ENCODE results near the gene TACR1.

TACR1 gene

DNA sequence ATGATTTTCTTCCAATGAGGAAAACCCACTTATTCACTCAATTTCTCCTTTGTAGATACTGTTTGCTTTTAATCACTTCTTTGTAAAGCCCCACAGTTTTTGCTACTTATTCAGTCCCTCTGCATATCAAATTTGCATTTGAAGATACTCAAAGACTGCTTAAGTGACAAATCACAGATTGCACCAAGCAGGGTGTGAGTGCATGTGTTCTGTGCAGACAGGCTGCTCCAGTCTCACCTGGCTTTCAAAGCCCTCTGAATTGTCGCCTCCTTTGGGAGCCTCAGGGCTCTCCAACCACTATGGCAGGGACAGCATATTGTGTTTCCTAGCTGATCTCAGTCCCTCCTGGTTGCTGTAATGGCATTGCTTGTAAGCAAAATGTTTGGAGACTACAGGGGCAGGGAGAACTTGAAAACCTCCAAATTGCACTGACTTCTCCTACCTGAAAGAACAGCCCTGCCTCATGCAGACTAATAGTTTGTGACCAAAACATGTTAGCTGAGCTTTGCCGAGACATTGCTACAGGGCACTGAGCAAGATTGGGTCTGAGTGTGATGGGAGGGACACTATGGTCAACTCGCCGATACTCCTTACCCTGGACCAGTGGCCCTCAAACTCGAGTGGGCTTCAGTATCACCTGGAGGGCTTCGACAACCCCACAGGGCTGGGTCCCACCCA is 144.0 kb downstream of the TACR1 start:
- in situ Hi-C loops (cut with MboI; ENCODE audit: low sequenced_read_pairs) = no loop called here

DNA sequence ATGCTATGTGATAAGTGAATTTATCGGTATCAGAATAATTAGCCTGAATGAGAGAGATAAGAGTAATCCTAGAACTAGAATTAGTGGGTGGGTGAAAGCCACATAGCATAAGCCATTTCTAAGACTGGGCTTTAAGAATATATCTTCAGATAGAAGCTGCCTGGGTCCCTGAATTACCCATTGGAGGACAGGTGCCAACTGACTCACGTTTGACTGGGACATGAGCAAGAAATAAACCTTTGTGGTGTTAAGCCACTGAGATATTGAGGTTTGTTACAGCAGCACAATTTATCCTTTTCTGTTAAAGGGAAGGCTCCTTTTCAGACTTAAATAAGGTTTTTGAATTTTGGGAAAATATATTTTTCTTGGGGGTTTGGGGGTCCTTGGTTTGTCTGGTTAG is 145.0 kb downstream of the TACR1 start:
- in situ Hi-C loops (cut with MboI; ENCODE audit: low sequenced_read_pairs) = no loop called here

DNA sequence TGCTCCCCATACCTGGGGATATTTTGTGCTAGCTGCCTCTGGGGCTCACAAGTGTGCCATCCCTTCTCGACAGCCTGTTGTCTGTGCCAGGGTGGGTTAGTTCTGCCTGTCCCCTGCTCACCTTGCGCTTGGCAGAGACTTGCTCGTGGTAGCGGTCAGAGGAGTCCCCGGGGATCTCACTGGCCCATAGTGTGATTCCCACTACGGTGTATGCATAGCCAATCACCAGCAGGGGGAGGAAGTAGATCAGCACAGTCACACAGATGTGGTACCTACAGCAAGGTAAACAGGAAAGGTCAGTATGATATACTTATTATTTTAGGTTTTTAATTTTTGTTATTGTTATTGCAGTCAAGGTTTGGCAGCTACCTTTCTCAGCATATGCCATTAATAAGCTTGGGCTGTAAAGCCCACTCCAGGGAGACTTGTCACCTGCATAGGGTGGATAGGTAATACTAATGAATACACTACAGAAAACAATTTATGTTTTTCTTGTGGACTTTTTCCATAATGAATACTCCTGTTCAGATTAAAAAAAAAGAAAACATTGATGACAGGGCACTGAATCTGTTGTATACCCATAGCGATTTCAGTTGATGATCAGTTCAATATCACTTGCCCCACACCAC is 145.7 kb downstream of the TACR1 start:
- in situ Hi-C loops (cut with MboI; ENCODE audit: low sequenced_read_pairs) = no loop called here

DNA sequence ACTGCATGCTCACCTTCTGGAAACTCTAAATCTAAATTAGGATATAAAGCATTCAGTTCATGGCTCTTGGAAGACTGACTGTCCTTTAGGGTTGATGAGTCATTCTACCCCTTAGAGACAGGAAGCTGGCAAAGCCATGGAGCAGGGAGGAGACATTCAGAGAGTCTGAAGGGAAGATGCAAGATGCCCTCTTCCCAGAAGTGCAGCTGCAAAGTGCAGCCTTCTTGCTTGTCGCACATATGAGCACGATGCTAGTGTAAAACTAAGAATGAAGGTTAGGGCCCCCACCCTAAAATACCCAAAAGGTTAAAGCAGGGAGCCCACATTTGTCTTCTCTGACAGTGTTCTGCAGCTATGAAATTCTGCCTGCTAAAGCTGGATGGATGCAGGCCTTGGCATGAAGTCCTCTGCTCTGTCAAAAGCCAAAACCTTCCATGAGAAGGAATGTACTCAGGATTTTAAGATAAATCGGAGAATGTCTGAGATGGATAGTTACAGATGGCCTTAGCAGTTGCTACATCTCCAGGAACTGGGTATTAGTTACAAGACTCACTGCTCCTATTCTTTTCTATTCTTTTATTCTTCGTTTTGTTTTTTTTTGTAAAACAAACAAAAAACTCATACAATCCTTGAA is 151.2 kb downstream of the TACR1 start:
- in situ Hi-C loops (cut with MboI; ENCODE audit: low sequenced_read_pairs) = no loop called here

DNA sequence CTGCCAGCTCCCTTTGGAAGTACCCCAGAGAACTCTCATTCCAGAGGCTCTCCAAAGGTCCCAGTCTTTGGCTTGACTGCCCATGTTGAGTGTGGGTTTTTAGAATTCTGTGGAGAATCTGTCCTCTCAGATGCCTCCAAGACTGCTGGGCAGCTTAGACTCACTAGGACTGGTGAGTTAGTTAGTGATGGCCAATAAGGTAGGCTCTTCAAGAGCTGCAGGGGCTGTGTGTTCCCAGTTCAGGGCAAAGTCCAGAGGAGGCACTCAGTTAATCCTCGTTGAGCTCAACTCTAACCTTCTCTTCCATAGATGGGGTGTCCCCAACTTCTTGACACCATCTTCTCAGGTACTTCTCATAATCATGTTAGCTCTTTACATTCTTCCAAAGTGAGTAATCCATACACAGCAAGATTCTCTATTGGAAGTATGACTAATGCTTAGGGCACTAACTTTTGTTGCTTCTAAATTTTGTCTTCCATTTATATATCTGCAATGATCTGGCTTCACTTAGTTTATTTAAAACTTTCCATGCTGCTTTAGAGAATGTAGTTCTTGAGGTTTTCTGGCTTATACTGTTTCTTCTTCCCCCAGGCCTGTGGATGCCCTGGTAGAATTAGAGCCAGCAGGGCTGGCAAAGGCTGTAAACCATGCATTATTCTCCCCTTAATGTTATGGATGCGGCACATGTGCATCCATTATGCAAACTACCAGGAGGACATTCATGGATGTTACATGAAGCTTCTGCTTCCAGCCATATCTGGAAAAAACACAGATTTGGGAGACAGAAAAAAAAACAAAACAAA is 151.9 kb downstream of the TACR1 start:
- in situ Hi-C loops (cut with MboI; ENCODE audit: low sequenced_read_pairs) = no loop called here

DNA sequence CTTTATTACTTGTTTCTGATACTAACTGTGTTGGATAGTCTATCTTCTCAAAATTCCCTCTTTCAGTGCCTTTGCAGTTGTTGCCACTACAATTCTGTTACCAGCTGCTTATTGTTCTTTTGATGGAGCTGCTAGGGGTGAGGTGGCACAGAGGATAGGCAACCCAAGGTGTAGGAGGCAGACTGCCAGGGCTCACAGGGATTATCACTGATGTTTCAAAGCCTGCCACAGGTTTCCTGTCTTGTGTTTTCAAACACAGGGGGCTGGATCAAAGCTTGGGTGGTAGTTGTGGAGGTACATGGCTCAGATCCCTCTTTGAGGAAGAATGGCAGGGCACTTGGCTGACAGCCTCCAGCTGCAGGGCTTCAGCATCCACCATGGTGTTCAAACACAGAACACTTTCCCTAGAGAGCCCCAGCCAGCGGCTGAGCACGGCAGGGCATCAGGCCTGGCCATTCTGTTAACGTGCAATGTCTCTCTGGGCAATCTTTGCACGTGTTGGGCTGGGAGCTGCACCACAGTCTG is 153.7 kb downstream of the TACR1 start:
- in situ Hi-C loops (cut with MboI; ENCODE audit: low sequenced_read_pairs) = no loop called here

DNA sequence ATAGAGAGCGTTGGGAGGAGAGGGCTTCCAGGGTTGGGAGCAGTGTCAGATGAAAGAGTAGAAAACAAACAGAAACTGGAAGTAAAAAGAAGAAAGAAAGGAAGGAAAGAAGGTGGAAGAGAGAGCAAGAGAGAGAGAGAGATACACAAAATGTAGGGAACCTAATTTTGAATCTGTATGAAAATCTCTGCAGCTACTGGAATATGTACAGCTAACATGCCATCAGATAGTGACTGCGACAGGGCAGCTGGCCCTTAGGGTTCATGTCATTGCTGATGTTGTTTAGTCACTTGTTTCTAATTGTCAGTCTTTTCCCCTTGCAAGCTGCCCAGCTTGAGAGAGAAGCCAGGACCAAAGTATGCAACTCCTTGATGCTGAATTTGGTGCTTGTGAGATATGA is 155.0 kb downstream of the TACR1 start:
- in situ Hi-C loops (cut with MboI; ENCODE audit: low sequenced_read_pairs) = no loop called here

DNA sequence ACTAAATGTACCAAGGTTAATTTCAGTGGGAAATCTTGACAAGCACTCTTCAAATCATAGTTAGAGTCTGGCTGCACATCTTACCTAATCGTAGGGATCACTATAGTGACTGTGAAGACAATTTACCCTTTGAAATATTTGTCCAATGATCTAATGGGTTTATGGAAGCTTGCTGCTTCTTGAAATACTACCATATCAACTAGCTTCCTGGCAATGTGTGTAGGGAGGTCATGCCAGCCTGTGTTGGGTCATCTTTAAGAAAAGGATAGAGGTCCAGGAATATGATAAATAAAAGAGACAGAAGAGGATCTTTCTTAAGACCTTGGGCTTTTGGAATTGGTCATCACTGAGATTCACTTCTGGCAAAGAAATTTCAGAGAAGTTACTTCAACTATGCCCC is 156.5 kb downstream of the TACR1 start:
- in situ Hi-C loops (cut with MboI; ENCODE audit: low sequenced_read_pairs) = no loop called here

DNA sequence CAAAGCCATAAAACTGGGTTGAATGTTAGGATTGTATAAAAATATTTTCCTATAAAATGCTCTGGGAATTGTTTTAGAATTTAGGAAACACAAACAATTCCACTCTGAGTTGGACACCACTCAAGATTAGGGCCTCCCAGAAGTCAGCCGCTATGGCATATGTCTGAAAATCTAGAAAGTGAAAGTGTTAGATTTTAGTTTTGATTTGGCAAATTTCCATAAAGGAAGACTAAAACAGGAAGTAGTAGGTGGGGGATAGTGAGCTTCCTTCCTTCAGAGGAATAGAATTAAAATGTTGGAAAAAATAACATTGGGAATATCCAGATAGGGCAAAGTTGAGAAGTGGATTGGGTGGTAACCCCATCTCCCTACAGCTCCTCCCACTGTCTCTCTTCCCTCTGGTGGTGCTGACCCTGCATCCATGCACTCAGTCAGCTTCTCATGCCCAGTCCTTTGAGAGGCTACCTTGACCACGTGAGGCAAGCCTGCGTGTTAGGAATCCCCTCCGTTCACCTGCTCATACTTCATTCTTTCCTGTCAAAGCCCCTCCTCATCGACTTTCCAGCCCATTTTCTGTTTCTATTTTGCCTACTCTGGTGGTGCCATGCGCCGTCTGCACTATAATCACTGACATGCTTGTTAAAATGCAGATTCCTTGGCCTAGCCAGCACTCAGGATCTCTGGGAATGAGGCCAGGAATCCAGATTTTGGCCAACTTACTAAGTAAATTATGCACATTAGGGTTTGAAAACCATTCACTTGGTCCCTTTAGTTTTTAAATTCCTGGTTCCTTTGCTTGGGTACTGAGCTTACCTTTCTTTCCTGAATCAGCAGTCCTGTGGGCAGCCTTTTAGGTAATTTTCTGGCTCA is 157.4 kb downstream of the TACR1 start:
- in situ Hi-C loops (cut with MboI; ENCODE audit: low sequenced_read_pairs) = no loop called here

DNA sequence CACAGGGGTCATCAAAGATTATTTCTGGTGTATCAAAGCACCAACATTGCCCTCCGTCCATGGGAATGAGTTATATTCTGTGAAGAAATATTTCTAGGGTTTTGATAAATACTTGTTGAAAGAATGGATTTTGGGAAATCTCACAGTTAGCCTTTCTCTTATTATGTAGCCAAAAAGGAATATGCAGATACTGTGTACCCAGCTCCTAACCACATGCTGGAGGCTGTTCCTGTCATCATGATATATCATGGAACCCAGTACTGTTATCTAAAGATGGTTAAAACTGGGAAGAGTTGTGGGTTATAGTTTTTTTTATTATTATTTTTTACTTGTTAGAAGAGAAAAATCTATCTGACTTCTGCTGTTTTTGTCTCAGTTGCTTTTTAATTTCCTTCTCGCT is 158.1 kb downstream of the TACR1 start:
- in situ Hi-C loops (cut with MboI; ENCODE audit: low sequenced_read_pairs) = no loop called here

DNA sequence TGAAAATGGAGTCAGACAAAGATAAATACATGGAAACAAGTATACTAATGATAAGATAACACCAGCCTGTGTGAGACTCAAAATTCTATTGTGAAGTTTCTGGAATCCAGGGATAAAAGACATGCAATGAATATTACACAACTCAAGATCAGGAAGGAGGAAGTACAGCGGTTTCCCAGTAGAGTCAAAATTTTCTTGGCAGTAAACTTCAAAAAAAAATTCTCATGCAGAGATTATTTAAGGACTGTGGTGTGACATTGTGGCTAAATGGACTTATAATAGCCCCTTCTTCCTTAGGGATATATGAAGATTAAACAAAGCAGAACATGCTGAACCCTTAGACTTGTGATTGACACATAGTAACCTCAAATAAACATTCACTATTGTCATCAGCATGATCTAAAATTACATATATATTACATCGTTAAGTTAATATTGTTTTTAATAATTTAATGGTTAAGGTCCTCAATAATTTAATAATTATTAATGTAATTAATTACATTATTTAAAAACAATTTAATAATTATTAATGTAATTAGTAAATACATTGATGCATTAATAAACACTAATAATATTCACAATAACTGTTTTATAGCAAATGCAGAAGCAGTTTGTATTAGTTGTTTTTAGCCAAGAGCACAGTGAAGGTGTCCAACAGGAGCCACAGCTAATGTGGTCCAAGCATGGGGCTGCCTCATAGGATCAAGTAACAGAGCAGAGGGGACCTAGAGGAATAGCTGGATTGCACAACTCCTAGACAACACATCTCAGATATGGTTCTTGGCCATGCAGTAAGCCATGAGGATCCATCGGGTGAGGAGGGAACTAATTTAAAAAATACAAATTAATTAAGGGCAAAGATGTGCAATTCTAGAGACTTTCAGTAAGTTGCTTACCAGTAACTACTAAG is 163.6 kb downstream of the TACR1 start:
- in situ Hi-C loops (cut with MboI; ENCODE audit: low sequenced_read_pairs) = no loop called here

DNA sequence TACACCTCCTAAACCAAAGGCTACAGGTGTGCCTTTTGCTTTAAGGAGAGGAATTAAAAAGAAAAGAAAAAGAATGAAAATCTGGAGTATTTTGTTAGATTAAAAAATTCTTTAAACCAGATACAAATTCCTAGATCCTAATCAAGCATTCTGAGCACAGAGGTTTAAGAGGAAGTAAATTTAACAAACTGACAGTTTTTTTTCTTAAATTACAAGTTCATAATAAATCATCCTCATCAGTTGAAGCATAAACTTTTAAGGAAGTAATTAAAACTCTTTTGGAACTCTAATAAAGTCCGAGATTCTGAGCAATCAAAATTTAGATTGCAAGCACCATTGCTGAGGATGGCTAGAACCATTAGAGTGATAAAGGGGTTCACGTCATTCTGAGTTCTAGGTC is 165.8 kb downstream of the TACR1 start:
- in situ Hi-C loops (cut with MboI; ENCODE audit: low sequenced_read_pairs) = no loop called here

DNA sequence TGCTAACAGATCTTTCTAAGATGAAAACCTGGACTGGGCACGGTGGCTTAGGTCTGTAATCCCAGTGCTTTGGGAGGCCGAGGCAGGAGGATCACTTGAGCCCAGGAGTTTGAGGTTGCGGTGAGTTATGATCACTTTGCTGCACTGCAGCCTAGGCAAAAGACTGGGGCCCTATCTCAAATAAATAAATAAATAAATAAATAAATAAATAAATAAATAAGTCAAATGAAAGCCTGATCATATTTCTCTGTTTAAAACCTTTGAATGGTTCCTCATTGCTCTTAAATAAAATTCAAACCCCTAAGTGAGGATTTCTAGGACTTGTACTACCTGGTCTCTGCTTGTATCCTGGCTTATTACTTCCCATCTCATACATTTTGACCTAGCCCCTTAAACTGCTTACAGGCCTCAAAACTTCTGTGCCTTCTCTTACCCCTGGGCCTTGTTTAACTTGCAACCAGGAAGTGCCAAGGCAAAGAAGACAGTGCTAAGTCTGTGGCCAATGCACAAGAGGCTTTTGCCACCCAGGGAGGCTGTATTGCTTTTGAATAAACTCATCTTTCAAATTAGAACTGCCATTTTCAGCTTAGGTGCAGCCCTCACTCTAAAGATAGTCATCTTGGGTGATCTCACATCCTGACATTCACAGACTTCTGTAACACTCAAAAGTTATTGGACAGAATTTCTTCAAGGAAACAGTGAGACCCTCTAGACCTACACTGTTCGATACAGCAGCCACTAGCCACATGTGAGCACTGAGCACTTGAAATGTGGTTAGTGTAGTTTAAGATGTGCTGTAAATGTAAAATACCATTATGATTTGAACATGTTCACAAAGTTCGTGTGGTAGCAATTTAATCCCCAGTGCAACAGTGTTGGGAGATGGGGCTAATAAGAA is 167.2 kb downstream of the TACR1 start:
- in situ Hi-C loops (cut with MboI; ENCODE audit: low sequenced_read_pairs) = no loop called here

DNA sequence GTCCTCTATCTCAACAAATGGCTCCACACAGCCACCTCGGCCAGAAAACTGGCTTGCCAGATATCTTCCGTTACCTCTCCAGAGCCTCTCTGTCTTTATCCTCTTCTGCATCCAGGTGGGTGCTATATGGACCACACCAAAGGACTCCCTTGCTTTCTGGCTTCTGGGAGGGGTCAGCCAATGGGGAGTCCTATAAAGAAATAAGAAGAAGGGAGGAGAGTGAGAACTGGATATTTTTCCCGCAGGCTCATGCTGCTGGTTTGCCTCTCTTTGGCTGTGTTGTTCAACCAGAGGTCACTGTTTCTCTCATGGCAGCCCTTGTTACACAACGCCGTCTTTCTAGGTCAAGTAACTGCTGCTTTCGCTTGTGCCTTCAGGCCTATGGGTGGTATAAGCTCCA is 168.1 kb downstream of the TACR1 start:
- in situ Hi-C loops (cut with MboI; ENCODE audit: low sequenced_read_pairs) = no loop called here

DNA sequence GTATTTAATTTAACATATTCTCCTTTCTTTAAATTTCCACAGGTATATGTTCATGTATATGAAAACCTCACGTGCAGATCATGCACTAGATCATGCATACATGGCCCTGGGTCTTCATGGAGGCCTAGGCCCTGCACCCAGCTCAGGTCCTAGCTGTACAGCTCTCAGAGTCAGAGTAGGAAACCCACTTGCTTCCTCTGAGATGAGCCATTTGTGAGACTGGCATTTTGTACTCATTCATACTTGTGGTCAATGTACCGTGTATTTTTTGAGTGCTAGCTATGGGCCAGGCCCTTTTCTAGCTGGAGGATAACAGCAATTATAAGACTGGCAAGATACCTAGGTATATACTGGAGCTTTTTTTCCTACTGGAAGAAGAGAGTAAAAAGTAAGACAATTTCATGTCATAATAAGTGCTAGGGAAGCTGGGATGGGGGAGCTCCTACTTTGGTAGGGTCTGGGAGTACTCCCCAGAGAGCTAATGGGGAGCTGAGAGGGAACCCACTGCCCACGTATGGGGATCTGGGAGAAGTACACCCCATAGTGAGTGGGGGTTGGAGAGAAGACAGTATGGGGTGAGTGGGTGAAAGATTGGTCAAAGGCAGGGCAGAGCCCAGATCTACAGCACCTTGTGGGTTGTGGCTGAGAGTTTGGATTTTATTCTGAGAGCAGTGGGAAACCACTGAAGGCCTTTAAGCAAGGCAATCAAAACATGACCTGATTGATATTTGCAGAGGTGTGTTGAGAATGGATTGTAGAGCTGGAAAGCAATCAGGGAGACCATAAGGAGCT is 168.9 kb downstream of the TACR1 start:
- in situ Hi-C loops (cut with MboI; ENCODE audit: low sequenced_read_pairs) = no loop called here

DNA sequence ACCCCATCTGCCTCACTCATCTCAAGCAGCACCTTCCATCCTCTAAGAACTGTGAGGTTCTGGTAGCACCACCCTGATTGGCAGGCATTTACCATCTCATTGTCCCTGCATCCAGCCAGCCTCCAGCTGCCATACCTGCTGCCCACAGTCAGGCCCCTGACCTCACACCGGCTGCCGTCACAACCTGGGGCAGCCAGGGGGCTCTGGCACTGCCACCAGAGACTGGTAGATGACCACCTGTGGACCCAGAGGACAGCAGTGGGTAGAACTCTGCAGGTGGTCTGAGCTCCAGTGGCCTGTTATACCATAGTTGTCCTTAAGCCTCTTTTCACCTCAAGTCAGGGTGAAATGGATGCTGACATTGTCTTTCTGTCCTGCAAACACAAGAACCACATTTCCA is 171.4 kb downstream of the TACR1 start:
- in situ Hi-C loops (cut with MboI; ENCODE audit: low sequenced_read_pairs) = no loop called here

DNA sequence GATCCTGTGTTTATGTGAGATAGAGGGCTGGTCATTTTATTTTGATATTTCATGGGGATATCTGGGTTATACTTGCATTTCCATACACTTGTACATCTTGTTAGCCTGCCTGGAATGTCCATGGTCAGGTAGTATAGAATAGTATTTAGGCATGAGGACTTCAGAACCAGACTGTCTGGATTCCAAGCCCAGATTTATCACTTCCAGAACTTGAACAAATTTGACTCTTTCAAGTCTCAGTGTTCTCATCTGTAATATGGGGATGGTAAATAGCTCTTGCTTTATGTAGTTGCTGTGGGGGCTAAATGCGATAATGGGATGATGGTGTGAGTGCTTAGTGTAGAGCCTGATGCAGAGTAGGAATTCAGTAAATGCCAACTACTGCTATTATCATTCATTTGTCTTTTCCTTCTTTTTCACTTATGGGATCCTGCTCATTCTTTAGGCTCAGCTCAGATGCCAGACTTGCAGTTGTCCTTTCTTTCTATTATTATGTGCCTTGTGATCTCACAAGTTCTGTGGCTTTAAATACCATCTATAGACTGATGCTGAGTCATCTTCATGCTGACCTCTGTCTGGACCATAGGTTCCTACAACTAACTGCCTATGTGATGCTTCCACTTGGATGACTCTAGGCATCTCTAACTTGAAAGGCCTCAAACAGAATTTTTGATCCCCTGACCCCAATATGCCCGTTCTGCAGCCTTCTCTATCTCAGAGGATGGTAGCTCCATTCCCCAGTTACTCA is 173.5 kb downstream of the TACR1 start:
- in situ Hi-C loops (cut with MboI; ENCODE audit: low sequenced_read_pairs) = no loop called here

All from HL-60/S4 treated with phorbol 12-myristate 13-acetate at 8.2 ng/mL for 4 days and 3 days (cell line).